Measurements from ENCODE around the gene ARRDC5.
"Not testable (repeated sequence)": the region's sequence is repeated elsewhere in the genome, so short reads cannot be mapped to it uniquely, and the experiment has no call there.

The ARRDC5 gene

GRCh38 chr19:4892962-4893361 is 9.7 kb downstream of the ARRDC5 start:
- H2BK15ac ChIP-seq (ENCODE audit: low read length); H3K36me3 ChIP-seq (replicated peaks in 1 of 2; ENCODE audit: control insufficient read depth in 2 of 2, insufficient read depth in 2 of 2, low read length in 2 of 2); H2AK5ac ChIP-seq (ENCODE audit: low read depth, low read length); H4K91ac ChIP-seq (ENCODE audit: low read depth, low read length, poor library complexity); H3K4me3 ChIP-seq (ENCODE audit: low read length in 2 of 2); H2AFZ ChIP-seq (ENCODE audit: low read length); H3K4me2 ChIP-seq (ENCODE audit: insufficient read depth, low read length, poor library complexity, severe bottlenecking); H3K4me1 ChIP-seq (ENCODE audit: control insufficient read depth in 2 of 2, insufficient read depth in 1 of 2, low read depth in 1 of 2, low read length in 2 of 2); H4K8ac ChIP-seq (ENCODE audit: low read depth, low read length); H3K27me3 ChIP-seq (ENCODE audit: control insufficient read depth in 3 of 3, insufficient read depth in 3 of 3, low read depth in 1 of 3, low read length in 3 of 3); H2BK120ac ChIP-seq (ENCODE audit: low read depth, low read length); H3K27ac ChIP-seq (replicated peaks; ENCODE audit: low read length); H3K9me3 ChIP-seq (replicated peaks in 1 of 2; ENCODE audit: control insufficient read depth in 2 of 2, insufficient read depth in 1 of 2, low read depth in 1 of 2, low read length in 2 of 2); H3K18ac ChIP-seq (ENCODE audit: low read length); H3K79me1 ChIP-seq (ENCODE audit: low read depth, low read length); H2BK5ac ChIP-seq (ENCODE audit: low read length); H2BK12ac ChIP-seq (ENCODE audit: low read length); DNase-seq (ENCODE audit: low spot score); H3K9ac ChIP-seq (ENCODE audit: low read depth, low read length, poor library complexity); H3K14ac ChIP-seq (ENCODE audit: low read length); H3K23ac ChIP-seq (ENCODE audit: low read depth, low read length, poor library complexity); H3K4ac ChIP-seq (ENCODE audit: low read length): not testable (repeated sequence)
- WGBS, 2 donors (ENCODE audit: extremely low coverage in 2 of 2, insufficient read length in 2 of 2, insufficient replicate concordance in 1 of 2): no CpG with 5 or more reads among the region's 11 CpGs

- no peaks in the 10 kb centered on the region for H3K4me1 ChIP-seq (ENCODE audit: control insufficient read depth in 2 of 2, insufficient read depth in 1 of 2, low read depth in 1 of 2, low read length in 2 of 2)
Measured at GRCh38 chr19:4891066-4891465, 11.6 kb downstream of the ARRDC5 start.

GRCh38 chr19:4889034-4889815 is 13.5 kb downstream of the ARRDC5 start:
- Histone ChIP-seq H2AK5ac (ENCODE audit: low read depth, low read length) (no peak overlapping the region), H3K27ac (replicated peaks; ENCODE audit: low read length) (no peak overlapping the region), H3K9me3 (replicated peaks in 1 of 2; ENCODE audit: control insufficient read depth in 2 of 2, insufficient read depth in 1 of 2, low read depth in 1 of 2, low read length in 2 of 2) (no peaks in the 10 kb centered on the region), H3K4me3 (ENCODE audit: low read length in 2 of 2) (no peak overlapping the region), H2AFZ (ENCODE audit: low read length) (no peak overlapping the region), H3K23ac (ENCODE audit: low read depth, low read length, poor library complexity) (no peak overlapping the region), H3K36me3 (replicated peaks in 1 of 2; ENCODE audit: control insufficient read depth in 2 of 2, insufficient read depth in 2 of 2, low read length in 2 of 2) (no peaks in the 10 kb centered on the region), H3K4me1 (ENCODE audit: control insufficient read depth in 2 of 2, insufficient read depth in 1 of 2, low read depth in 1 of 2, low read length in 2 of 2) (no peaks in the 10 kb centered on the region), H3K9ac (ENCODE audit: low read depth, low read length, poor library complexity) (no peak overlapping the region), H3K14ac (ENCODE audit: low read length) (no peak overlapping the region), H3K18ac (ENCODE audit: low read length) (no peak overlapping the region), H4K8ac (ENCODE audit: low read depth, low read length) (no peak overlapping the region), H3K4me2 (ENCODE audit: insufficient read depth, low read length, poor library complexity, severe bottlenecking) (no peak overlapping the region), H3K27me3 (ENCODE audit: control insufficient read depth in 3 of 3, insufficient read depth in 3 of 3, low read depth in 1 of 3, low read length in 3 of 3) (peaks cover 0 to 2% (median 0%) of the 10 kb centered on the region in 3 experiments), H2BK120ac (ENCODE audit: low read depth, low read length) (no peak overlapping the region), H3K79me1 (ENCODE audit: low read depth, low read length) (no peaks in the 10 kb centered on the region), H2BK12ac (ENCODE audit: low read length) (no peak overlapping the region), H2BK15ac (ENCODE audit: low read length) (no peak overlapping the region), H2BK5ac (ENCODE audit: low read length) (no peak overlapping the region), H4K91ac (ENCODE audit: low read depth, low read length, poor library complexity) (no peak overlapping the region), H3K4ac (ENCODE audit: low read length) (no peak overlapping the region)
- no CpG with 5 or more reads among the region's 14 CpGs for WGBS, 2 donors (ENCODE audit: extremely low coverage in 2 of 2, insufficient read length in 2 of 2, insufficient replicate concordance in 1 of 2)
- DNase-seq (ENCODE audit: low spot score): no peak

More at GRCh38 chr19:4891066-4891465, 11.6 kb downstream of the ARRDC5 start:
- no peaks in the 10 kb centered on the region for H3K79me1 ChIP-seq (ENCODE audit: low read depth, low read length)
- H2BK5ac ChIP-seq (ENCODE audit: low read length): no peak overlapping the region
- H2AFZ ChIP-seq (ENCODE audit: low read length): no peak overlapping the region
- no peak overlapping the region for H4K8ac ChIP-seq (ENCODE audit: low read depth, low read length)
- DNase-seq (ENCODE audit: low spot score): no peak
- no peak overlapping the region for H2AK5ac ChIP-seq (ENCODE audit: low read depth, low read length)
- H3K4me2 ChIP-seq (ENCODE audit: insufficient read depth, low read length, poor library complexity, severe bottlenecking): no peak overlapping the region
- H3K9ac ChIP-seq (ENCODE audit: low read depth, low read length, poor library complexity): no peak overlapping the region
- no peak overlapping the region for H3K27ac ChIP-seq (replicated peaks; ENCODE audit: low read length)
- no CpG with 5 or more reads among the region's 22 CpGs for WGBS, 2 donors (ENCODE audit: extremely low coverage in 2 of 2, insufficient read length in 2 of 2, insufficient replicate concordance in 1 of 2)
- H3K9me3 ChIP-seq (replicated peaks in 1 of 2; ENCODE audit: control insufficient read depth in 2 of 2, insufficient read depth in 1 of 2, low read depth in 1 of 2, low read length in 2 of 2): no peaks in the 10 kb centered on the region
- H3K36me3 ChIP-seq (replicated peaks in 1 of 2; ENCODE audit: control insufficient read depth in 2 of 2, insufficient read depth in 2 of 2, low read length in 2 of 2): no peaks in the 10 kb centered on the region
- peaks cover 0 to 2% (median 0%) of the 10 kb centered on the region in 3 experiments for H3K27me3 ChIP-seq (ENCODE audit: control insufficient read depth in 3 of 3, insufficient read depth in 3 of 3, low read depth in 1 of 3, low read length in 3 of 3)
- H3K4me3 ChIP-seq (ENCODE audit: low read length in 2 of 2): peak overlapping the region in 1 of 2 donors; percentile 8
- H3K14ac ChIP-seq (ENCODE audit: low read length): no peak overlapping the region
- H2BK15ac ChIP-seq (ENCODE audit: low read length): peak overlapping the region; percentile 28
- no peak overlapping the region for H2BK120ac ChIP-seq (ENCODE audit: low read depth, low read length)
- H2BK12ac ChIP-seq (ENCODE audit: low read length): peak overlapping the region; percentile 64
- peak overlapping the region; percentile 70 for H3K23ac ChIP-seq (ENCODE audit: low read depth, low read length, poor library complexity)
- H3K18ac ChIP-seq (ENCODE audit: low read length): peak overlapping the region; percentile 63
- H4K91ac ChIP-seq (ENCODE audit: low read depth, low read length, poor library complexity): peak overlapping the region; percentile 27
- peak overlapping the region; percentile 30 for H3K4ac ChIP-seq (ENCODE audit: low read length)

GRCh38 chr19:4887803-4888202 is 14.9 kb downstream of the ARRDC5 start:
- no CpG with 5 or more reads among the region's 6 CpGs for WGBS, 2 donors (ENCODE audit: extremely low coverage in 2 of 2, insufficient read length in 2 of 2, insufficient replicate concordance in 1 of 2)
- H3K4me3 ChIP-seq (ENCODE audit: low read length in 2 of 2); H3K27me3 ChIP-seq (ENCODE audit: control insufficient read depth in 3 of 3, insufficient read depth in 3 of 3, low read depth in 1 of 3, low read length in 3 of 3); H3K4me1 ChIP-seq (ENCODE audit: control insufficient read depth in 2 of 2, insufficient read depth in 1 of 2, low read depth in 1 of 2, low read length in 2 of 2); H2AFZ ChIP-seq (ENCODE audit: low read length); H3K23ac ChIP-seq (ENCODE audit: low read depth, low read length, poor library complexity); H2BK15ac ChIP-seq (ENCODE audit: low read length); H3K79me1 ChIP-seq (ENCODE audit: low read depth, low read length); H3K4me2 ChIP-seq (ENCODE audit: insufficient read depth, low read length, poor library complexity, severe bottlenecking); H3K4ac ChIP-seq (ENCODE audit: low read length); H3K27ac ChIP-seq (replicated peaks; ENCODE audit: low read length); H2AK5ac ChIP-seq (ENCODE audit: low read depth, low read length); DNase-seq (ENCODE audit: low spot score); H3K9ac ChIP-seq (ENCODE audit: low read depth, low read length, poor library complexity); H4K91ac ChIP-seq (ENCODE audit: low read depth, low read length, poor library complexity); H2BK12ac ChIP-seq (ENCODE audit: low read length); H4K8ac ChIP-seq (ENCODE audit: low read depth, low read length); H2BK5ac ChIP-seq (ENCODE audit: low read length); H3K9me3 ChIP-seq (replicated peaks in 1 of 2; ENCODE audit: control insufficient read depth in 2 of 2, insufficient read depth in 1 of 2, low read depth in 1 of 2, low read length in 2 of 2); H3K18ac ChIP-seq (ENCODE audit: low read length); H3K14ac ChIP-seq (ENCODE audit: low read length); H3K36me3 ChIP-seq (replicated peaks in 1 of 2; ENCODE audit: control insufficient read depth in 2 of 2, insufficient read depth in 2 of 2, low read length in 2 of 2); H2BK120ac ChIP-seq (ENCODE audit: low read depth, low read length): not testable (repeated sequence)
